K562 (cell line): ENCODE measurements around the gene TTLL12. TPM values are rescaled to one million over a fixed set of nuclear protein-coding genes. Genes with fewer than 3 reads are reported as not detected.

Experiments
- ADNP ChIP-seq: fragments of 200-800 bp; sonication (Bioruptor generic); IDR thresholded peaks from 2 replicates; pipeline ENCODE4 v1.6.1; 2016; ENCODE audit warnings: missing genetic modification characterization, missing compliant biosample characterization
- ARHGAP35 ChIP-seq: fragments of 450-650 bp; IDR thresholded peaks from 2 replicates; pipeline ENCODE4 v1.6.1; 2018; ENCODE audit not compliant: partially characterized antibody
- ASH1L ChIP-seq: fragments of 450-650 bp; IDR thresholded peaks from 2 replicates; pipeline ENCODE4 v1.6.1; 2018; ENCODE audit warnings: borderline replicate concordance, mild to moderate bottlenecking, low read depth; ENCODE audit not compliant: partially characterized antibody
- CBX1 ChIP-seq: sonication (generic); IDR thresholded peaks from 2 replicates; pipeline ENCODE4 v1.6.1; 2016; ENCODE audit warnings: antibody characterized with exemption, low read depth, mild to moderate bottlenecking
- CLOCK ChIP-seq: fragments of 250-450 bp; sonication (Bioruptor Pico); IDR thresholded peaks from 2 replicates; pipeline ENCODE4 v1.4.0; 2020; ENCODE audit warnings: mild to moderate bottlenecking, moderate library complexity, borderline replicate concordance
- FIP1L1 ChIP-seq: fragments of 200-400 bp; formaldehyde crosslinking; IDR thresholded peaks from 2 replicates; pipeline ENCODE4 v1.6.1; 2018; ENCODE audit warnings: mild to moderate bottlenecking, low read depth, low read length; ENCODE audit not compliant: poor library complexity, severe bottlenecking
- KAT8 ChIP-seq: fragments of 450-650 bp; IDR thresholded peaks from 2 replicates; pipeline ENCODE4 v1.6.1; 2016; ENCODE audit warnings: low read depth, mild to moderate bottlenecking
- KDM1A ChIP-seq, 2 experiments: fragments of 450-650 bp; IDR thresholded peaks; 2 replicates each; pipeline ENCODE4 v1.6.1; 2016; ENCODE audit warnings: mild to moderate bottlenecking in 2 of 2
- PRMT5 ChIP-seq: sonication (generic); formaldehyde crosslinking; IDR thresholded peaks from 2 replicates; pipeline ENCODE4 v1.5.0; 2020; ENCODE audit warnings: missing genetic modification reagents
- SOX6 ChIP-seq: fragments of 450-650 bp; IDR thresholded peaks from 2 replicates; pipeline ENCODE4 v1.6.1; 2014; ENCODE audit warnings: mild to moderate bottlenecking
- SP2 ChIP-seq: IDR thresholded peaks from 2 replicates; pipeline ENCODE4 v1.6.1; 2011; ENCODE audit warnings: mild to moderate bottlenecking, low read depth, low read length, moderate library complexity; ENCODE audit not compliant: poor library complexity, severe bottlenecking; ENCODE audit errors: extremely low read depth
- SPI1 ChIP-seq: IDR thresholded peaks from 2 replicates; pipeline ENCODE4 v1.6.1; 2011; ENCODE audit warnings: low read depth, low read length, control low read depth, borderline replicate concordance
- TRIM24 ChIP-seq, 2 experiments: fragments of 450-650 bp; IDR thresholded peaks; 2 replicates each; pipeline ENCODE4 v1.6.1; 2016
- ZNF212 ChIP-seq: fragments of 450-650 bp; formaldehyde crosslinking; IDR thresholded peaks from 2 replicates; pipeline ENCODE4 v1.4.0; 2020; ENCODE audit warnings: mild to moderate bottlenecking
- ZNF431 ChIP-seq: sonication (generic); formaldehyde crosslinking; IDR thresholded peaks from 2 replicates; pipeline ENCODE4 v1.8.0; 2022; ENCODE audit warnings: mild to moderate bottlenecking, missing genetic modification reagents
- ZNF609 ChIP-seq: sonication (generic); formaldehyde crosslinking; IDR thresholded peaks from 2 replicates; pipeline ENCODE4 v1.8.1; 2023; ENCODE audit warnings: missing genetic modification reagents, mild to moderate bottlenecking, borderline replicate concordance
- polyA plus RNA-seq, 8 experiments: library from polyadenylated mRNA; depleted of rRNA in 4 of 8; stranded (reverse) in 5 of 8; unstranded in 3 of 8; fragments of >200 nt; fragmentation: Nextera tagmentation in 2 of 8; fragmentation: Illumina TruSeq in 1 of 8; extraction: Ambion mirVana in 2 of 8; extraction: Trizol in 1 of 8; gene quantifications; 2 replicates each; pipeline versions ENCODE4 v1.2.1 to v1.2.3, GENCODE V29; 2011 to 2014; ENCODE audit warnings: inconsistent platforms in 1 of 8, missing spikeins in 1 of 8
- total RNA-seq, 7 experiments: library from RNA; depleted of rRNA in 6 of 7; stranded (reverse); fragments of >200 nt in 6 of 7; fragmentation: Illumina TruSeq in 2 of 7; extraction: Trizol in 2 of 7; gene quantifications; 2 replicates each; pipeline versions ENCODE4 v1.2.1 to v1.2.3, GENCODE V29; 2011 to 2021; ENCODE audit warnings: low replicate concordance in 1 of 7

The TTLL12 gene
- total and polyA plus RNA-seq, 9 of the 15 experiments (the other 6 are each of a cell fraction or from before 2014, with no cell fraction given), result 1.3 to 128 (median 43.0) TPM

GRCh38 chr22:43150731-43151206 is 36.2 kb downstream of the TTLL12 start (continued):
- TF ChIP-seq CBX1, result 0 out of 2 replicates have a peak, but pooled peaks have one; percentile 50
- TF ChIP-seq FIP1L1, result no peak
- no peak for TF ChIP-seq ASH1L
- no peak for TF ChIP-seq CLOCK
- TF ChIP-seq ARHGAP35, result no peak
- no peak for TF ChIP-seq ZNF212 (CRISPR knock-in tag)
- TF ChIP-seq SOX6, result no peak
- no peak for TF ChIP-seq ZNF609 (CRISPR knock-in tag)
- TF ChIP-seq SPI1, result no peak
- no peak for TF ChIP-seq TRIM24 (IDR thresholded peaks at IDR 0.05)
- TF ChIP-seq PRMT5 (CRISPR knock-in tag), result no peak
- TF ChIP-seq KAT8, result no peak
- peak; percentile 53 to 83; a peak in 3 of 4 replicates for TF ChIP-seq KDM1A (IDR thresholded peaks at IDR 0.05)
- TF ChIP-seq ZNF431, result no peak
- 0 out of 2 replicates have a peak, but pooled peaks have one; percentile 58 for TF ChIP-seq ADNP
- TF ChIP-seq SP2, result no peak
